Dermis blood vessel endothelial cell (primary cell): Measurements from ENCODE around the gene C20orf202. TPM values are rescaled to one million over a fixed set of nuclear protein-coding genes. Genes with fewer than 3 reads are reported as not detected.
"Not testable (repeated sequence)": the region's sequence is repeated elsewhere in the genome, so short reads cannot be mapped to it uniquely, and the experiment has no call there.

Experiments used
- DNase-seq: peaks from one replicate; pipeline ENCODE4 v3.0.0; 2010
- total RNA-seq: library from RNA; depleted of rRNA; stranded (reverse); fragments of >200 nt; gene quantifications from 2 replicates; pipeline ENCODE4 v1.2.3, GENCODE V29; 2014

Gene C20orf202
- total RNA-seq, 1 donor from 2014 or later: not detected

DNA sequence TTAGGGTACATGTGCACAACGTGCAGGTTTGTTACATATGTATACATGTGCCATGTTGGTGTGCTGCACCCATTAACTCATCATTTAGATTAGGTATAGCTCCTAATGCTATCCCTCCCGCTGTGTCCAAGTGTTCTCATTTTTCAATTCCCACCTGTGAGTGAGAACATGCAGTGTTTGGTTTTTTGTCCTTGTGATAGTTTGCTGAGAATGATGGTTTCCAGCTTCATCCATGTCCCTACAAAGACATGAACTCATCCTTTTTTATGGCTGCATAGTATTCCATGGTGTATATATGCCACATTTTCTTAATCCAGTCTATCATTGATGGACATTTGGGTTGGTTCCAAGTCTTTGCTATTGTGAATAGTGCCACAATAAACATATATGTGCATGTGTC, 47.0 kb downstream of the C20orf202 start:
- DNase-seq: not testable (repeated sequence)

DNA sequence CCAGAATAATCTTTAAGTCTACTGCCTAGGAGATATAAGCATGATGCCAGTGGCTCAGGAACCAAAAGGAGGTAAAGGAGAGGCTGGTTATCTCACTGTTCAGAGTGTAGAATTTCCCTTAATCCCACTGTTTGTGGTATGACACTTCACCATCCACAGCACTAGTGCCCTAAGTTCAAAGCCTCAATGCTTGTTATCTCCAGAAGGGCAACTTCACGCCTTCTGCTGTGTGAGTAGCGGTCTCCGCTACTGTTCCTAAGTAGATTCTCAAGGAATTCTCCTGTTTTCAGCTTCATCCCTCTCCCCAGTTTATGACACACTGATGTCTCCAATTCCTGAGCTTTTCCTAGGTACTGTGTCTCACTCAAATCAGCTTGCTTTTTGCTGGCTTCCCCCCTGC, 49.2 kb downstream of the C20orf202 start:
- DNase-seq: no peak

DNA sequence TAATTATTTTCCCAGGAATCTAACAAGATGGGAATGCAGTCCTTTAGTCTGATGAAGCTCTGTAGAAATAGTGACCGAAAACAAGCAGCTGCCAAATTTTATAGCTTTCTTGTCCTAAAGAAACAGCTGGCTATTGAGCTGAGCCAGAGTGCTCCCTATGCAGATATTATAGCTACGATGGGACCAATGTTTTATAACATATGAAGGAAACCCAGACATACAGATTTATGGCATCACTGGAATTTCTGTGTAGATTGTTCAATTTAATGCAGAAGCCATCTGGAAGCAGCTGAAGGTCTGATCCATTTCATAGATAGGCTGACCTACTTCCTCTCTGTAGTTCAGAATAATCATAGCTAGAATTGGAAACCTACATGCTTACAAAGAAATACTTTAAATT, 51.0 kb downstream of the C20orf202 start:
- DNase-seq: no peak

DNA sequence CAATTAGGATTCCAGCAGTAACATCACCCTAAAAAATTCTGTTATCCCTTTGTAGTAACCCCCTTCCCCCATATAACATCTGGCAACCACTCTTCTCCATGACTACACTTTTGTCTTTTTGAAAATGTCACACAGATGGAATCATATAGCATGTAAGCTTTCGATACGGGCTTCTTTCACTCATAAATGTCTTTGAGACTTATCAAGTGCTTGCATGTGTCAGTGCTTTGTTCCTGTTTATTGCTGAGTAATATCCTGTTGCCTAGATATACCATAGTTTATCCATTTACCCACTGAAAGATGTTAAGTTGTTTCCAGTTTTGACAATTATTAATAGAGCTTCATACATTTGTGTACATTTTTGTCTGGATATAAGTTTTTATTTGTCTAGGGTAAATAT, 52.4 kb downstream of the C20orf202 start:
- DNase-seq: no peak

Other genes starting within 250 kb of the C20orf202 start
- not detected in 2 replicates for gene RSPO4, start 201.1 kb upstream of the C20orf202 start, total RNA-seq
- gene PSMF1, start 84.9 kb upstream of the C20orf202 start, total RNA-seq: 32.7 and 65.0 TPM in 2 replicates
- 0.34 and 0.60 TPM in 2 replicates for gene TMEM74B, start 18.5 kb upstream of the C20orf202 start, total RNA-seq
- gene RAD21L1, start 22.6 kb downstream of the C20orf202 start, total RNA-seq: not detected in 2 replicates
- 6.2 and 6.3 TPM in 2 replicates for gene SNPH, start 62.8 kb downstream of the C20orf202 start, total RNA-seq
- 4.6 and 6.0 TPM in 2 replicates for gene SDCBP2, start 125.7 kb downstream of the C20orf202 start, total RNA-seq
- 269 and 390 TPM in 2 replicates for gene FKBP1A, start 189.6 kb downstream of the C20orf202 start, total RNA-seq